RWPE2 (cell line): ENCODE results near the gene NNT.

Source experiments
- ATAC-seq: fragments of 200-7000 bp; cut with Tn5 transposase; 3 replicates; pipeline ENCODE4 v1.9.1; 2021; ENCODE audit warnings: low read depth
- DNase-seq: peaks from one replicate; pipeline ENCODE4 v3.0.0-alpha.2; 2020; ENCODE audit warnings: low spot score
- H3K27ac ChIP-seq: fragments of 450-650 bp; 2 replicates; pipeline ENCODE4 v1.5.1; 2017; ENCODE audit warnings: mild to moderate bottlenecking; ENCODE audit not compliant: poor library complexity, severe bottlenecking
- H3K27me3 ChIP-seq: fragments of 250-450 bp; sonication (Bioruptor Pico); 2 replicates; pipeline ENCODE4 v1.5.1; 2021; ENCODE audit warnings: mild to moderate bottlenecking, moderate library complexity; ENCODE audit not compliant: insufficient read depth, poor library complexity, severe bottlenecking
- H3K36me3 ChIP-seq: fragments of 250-450 bp; sonication (Bioruptor Pico); 2 replicates; pipeline ENCODE4 v1.5.1; 2020; ENCODE audit warnings: low read depth, mild to moderate bottlenecking, moderate library complexity
- H3K4me1 ChIP-seq: fragments of 250-450 bp; sonication (Bioruptor Pico); 2 replicates; pipeline ENCODE4 v1.5.1; 2021; ENCODE audit warnings: mild to moderate bottlenecking, moderate library complexity; ENCODE audit not compliant: insufficient read depth, poor library complexity, severe bottlenecking
- H3K4me3 ChIP-seq: fragments of 250-450 bp; sonication (Bioruptor Pico); 2 replicates; pipeline ENCODE4 v1.5.1; 2021; ENCODE audit warnings: mild to moderate bottlenecking, moderate library complexity; ENCODE audit not compliant: severe bottlenecking
- H3K9me3 ChIP-seq: fragments of 250-450 bp; sonication (Bioruptor Pico); 2 replicates; pipeline ENCODE4 v1.5.1; 2021; ENCODE audit warnings: mild to moderate bottlenecking, moderate library complexity; ENCODE audit not compliant: severe bottlenecking
- TF ChIP-seq, protein P1 (sequence below): fragments of 450-650 bp; IDR thresholded peaks from one replicate; pipeline ENCODE4 v1.5.1; 2017; ENCODE audit warnings: mild to moderate bottlenecking, moderate library complexity; ENCODE audit not compliant: poor library complexity, severe bottlenecking

NNT gene

GRCh38 chr5:43556857-43557542, 46.0 kb upstream of the NNT start, which contains the start of gene PAIP1:
Gene PAIP1 (minus strand): TSS chr5:43557077. CDS start chr5:43556846, 231 bp downstream.
- TF ChIP-seq, protein P1, sequence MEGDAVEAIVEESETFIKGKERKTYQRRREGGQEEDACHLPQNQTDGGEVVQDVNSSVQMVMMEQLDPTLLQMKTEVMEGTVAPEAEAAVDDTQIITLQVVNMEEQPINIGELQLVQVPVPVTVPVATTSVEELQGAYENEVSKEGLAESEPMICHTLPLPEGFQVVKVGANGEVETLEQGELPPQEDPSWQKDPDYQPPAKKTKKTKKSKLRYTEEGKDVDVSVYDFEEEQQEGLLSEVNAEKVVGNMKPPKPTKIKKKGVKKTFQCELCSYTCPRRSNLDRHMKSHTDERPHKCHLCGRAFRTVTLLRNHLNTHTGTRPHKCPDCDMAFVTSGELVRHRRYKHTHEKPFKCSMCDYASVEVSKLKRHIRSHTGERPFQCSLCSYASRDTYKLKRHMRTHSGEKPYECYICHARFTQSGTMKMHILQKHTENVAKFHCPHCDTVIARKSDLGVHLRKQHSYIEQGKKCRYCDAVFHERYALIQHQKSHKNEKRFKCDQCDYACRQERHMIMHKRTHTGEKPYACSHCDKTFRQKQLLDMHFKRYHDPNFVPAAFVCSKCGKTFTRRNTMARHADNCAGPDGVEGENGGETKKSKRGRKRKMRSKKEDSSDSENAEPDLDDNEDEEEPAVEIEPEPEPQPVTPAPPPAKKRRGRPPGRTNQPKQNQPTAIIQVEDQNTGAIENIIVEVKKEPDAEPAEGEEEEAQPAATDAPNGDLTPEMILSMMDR = peak; percentile 99

DNA sequence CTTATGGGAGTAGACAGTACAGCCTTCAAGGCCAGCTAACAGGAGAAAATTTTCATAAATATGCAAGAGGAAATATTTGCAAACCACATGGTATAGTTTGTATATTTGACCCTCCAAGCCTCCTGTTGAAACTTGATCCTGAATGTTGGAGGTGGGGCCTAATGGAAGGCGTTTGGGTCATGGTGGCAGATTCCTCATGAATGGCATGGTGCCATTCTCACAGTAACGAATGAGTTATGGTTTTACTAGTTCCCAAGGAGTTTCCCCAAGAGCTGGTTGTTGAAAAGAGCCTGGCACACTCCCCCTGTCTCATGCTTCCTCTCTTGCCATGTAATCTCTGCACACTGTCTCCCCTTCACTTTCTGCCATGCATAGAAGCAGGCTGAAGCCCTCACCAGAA, 42.9 kb upstream of the NNT start:
- ATAC-seq = no peak

More at GRCh38 chr5:43556857-43557542, 46.0 kb upstream of the NNT start, which contains the start of gene PAIP1:
- peaks cover 39% of the 10 kb centered on the region for H3K36me3 ChIP-seq
- H3K27me3 ChIP-seq = no peaks in the 10 kb centered on the region
- no peaks in the 10 kb centered on the region for H3K9me3 ChIP-seq
- peak; percentile 90 for ATAC-seq
- H3K4me3 ChIP-seq = peak within 1 kb of the TSS; percentile 84
- peak; percentile 89 for DNase-seq
- peaks cover 31% of the 10 kb centered on the region for H3K4me1 ChIP-seq
- peak within 1 kb of the TSS; percentile 77 for H3K27ac ChIP-seq

DNA sequence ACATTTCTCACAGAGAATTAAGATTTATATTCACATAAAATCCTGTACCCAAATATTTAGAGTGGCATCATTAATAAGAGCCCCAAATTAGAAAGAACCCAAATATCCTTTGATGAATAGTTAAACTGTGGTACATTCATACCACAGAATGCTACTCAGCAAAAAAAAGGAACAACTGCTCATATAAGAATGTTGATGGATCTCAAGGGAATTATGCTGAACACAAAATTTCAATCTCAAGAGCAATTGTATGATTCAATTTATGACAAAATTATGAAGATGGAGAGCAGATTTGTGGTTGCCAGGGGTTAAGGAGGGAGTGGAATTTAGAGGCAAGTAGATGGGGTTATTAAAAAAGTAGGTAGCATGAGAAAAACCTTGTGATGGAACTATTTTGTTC, 41.6 kb upstream of the NNT start:
- Histone ChIP-seq H3K27me3 (no peaks in the 10 kb centered on the region), H3K4me3 (no peak overlapping the region), H3K9me3 (no peaks in the 10 kb centered on the region), H3K4me1 (peaks cover 5% of the 10 kb centered on the region), H3K36me3 (no peaks in the 10 kb centered on the region), H3K27ac (no peak overlapping the region)
- ATAC-seq (no peak), DNase-seq (no peak)
- TF ChIP-seq, protein P1 = no peak

More for the DNA sequence above, 42.9 kb upstream of the NNT start:
- TF ChIP-seq, protein P1 = no peak
- peaks cover 10% of the 10 kb centered on the region for H3K4me1 ChIP-seq
- H3K9me3 ChIP-seq = no peaks in the 10 kb centered on the region
- H3K27me3 ChIP-seq = no peaks in the 10 kb centered on the region
- no peak overlapping the region for H3K27ac ChIP-seq
- H3K4me3 ChIP-seq = no peak overlapping the region
- no peak for DNase-seq
- peaks cover 8% of the 10 kb centered on the region for H3K36me3 ChIP-seq

GRCh38 chr5:43563321-43563720, 39.7 kb upstream of the NNT start:
- TF ChIP-seq, protein P1 = no peak
- Histone ChIP-seq H3K9me3 (no peaks in the 10 kb centered on the region), H3K4me1 (no peaks in the 10 kb centered on the region), H3K27ac (no peak overlapping the region), H3K4me3 (no peak overlapping the region), H3K27me3 (no peaks in the 10 kb centered on the region), H3K36me3 (no peaks in the 10 kb centered on the region)
- ATAC-seq (no peak), DNase-seq (no peak)

DNA sequence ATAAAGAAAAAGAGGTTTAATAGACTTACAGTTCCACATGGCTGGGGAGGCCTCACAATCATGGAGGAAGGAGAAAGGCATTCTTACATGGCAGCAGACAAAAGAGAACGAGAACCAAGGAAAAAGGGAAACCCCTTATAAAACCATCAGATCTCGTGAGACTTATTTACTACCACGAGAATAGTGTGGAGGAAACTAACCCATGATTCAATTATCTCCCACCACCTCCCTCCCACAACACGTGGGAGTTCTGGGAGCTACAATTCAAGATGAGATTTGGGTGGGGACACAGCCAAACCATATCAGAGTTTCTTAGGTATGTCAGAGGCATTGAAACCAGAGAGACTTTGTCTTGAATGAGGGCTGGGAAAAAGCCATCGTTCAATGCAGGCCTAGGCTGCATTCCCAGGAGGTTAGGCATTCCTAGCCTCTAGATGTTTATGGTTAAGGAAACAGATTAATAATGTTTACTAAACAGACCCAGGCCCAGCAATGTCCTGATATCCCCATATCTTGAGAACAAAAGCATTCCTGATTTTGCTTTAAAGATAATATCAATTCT, 38.6 kb upstream of the NNT start:
- TF ChIP-seq, protein P1 = no peak
- H3K27ac ChIP-seq = no peak overlapping the region
- no peak overlapping the region for H3K4me3 ChIP-seq
- no peaks in the 10 kb centered on the region for H3K9me3 ChIP-seq
- H3K36me3 ChIP-seq = no peaks in the 10 kb centered on the region
- no peaks in the 10 kb centered on the region for H3K4me1 ChIP-seq
- H3K27me3 ChIP-seq = no peaks in the 10 kb centered on the region
- no peak for DNase-seq
- no peak for ATAC-seq
